ENCODE results near the gene ARL8B. TPM values are rescaled to one million over a fixed set of nuclear protein-coding genes. Genes with fewer than 3 reads are reported as not detected.

ARL8B gene
- total RNA-seq, 1 experiment from 2014 or later, result 29.0 TPM

DNA sequence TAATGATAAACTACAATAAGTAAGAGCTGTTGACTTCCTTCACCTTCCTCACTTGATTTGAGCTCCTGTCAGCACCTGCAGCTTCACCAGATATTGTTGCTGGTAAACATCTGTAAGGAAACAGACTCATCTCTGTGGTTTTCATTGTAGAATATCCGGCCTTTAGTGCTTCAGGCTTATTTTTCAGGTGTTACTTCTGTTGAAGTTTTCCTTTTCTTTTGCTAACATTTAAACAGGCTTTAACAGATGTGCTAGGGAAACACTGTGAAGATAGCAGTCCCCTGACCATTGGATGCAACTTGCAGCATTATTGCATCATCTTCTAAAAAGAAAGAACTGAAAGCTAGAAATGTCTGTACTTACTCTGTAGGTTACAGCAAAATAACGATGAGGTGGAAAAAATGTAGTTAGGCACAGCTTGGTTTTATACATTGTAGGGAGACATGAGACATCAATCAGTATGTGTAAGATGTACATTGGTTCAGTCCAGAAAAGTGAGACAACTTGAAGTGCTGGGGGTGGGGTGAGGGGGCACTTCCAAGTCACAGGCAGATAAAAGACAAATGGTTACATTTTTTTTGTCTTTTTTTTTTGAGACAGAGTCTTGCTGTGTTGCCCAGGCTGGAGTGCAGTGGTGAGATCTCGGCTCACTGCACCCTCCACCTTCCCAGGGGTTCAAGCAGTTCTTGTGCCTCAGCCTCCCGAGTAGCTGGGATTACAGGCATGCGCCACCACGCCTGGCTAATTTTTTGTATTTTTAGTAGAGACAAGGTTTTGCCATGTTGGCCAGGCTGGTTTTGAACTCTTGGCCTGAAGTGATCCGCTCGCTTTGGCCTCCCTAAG is 75.6 kb downstream of the ARL8B start:
- Histone ChIP-seq H3K9ac (ENCODE audit: extremely low read depth, insufficient read length, low read length) (peak overlapping the region; percentile 26), H4K8ac (replicated peaks; ENCODE audit: insufficient read length, low read depth, low read length) (no peak overlapping the region), H3K27ac (ENCODE audit: insufficient read length, low read depth, low read length) (peak overlapping the region; percentile 94), H2AFZ (ENCODE audit: low read length) (no peak overlapping the region), H4K91ac (ENCODE audit: insufficient read length, low read depth, low read length) (no peak overlapping the region), H2BK20ac (ENCODE audit: low read depth, low read length, poor library complexity, severe bottlenecking) (peak overlapping the region; percentile 60), H3K9me3 (ENCODE audit: control insufficient read depth, low read depth, low read length) (no peaks in the 10 kb centered on the region), H3K23me2 (ENCODE audit: insufficient read length, low read depth, low read length, poor library complexity, severe bottlenecking) (no peaks in the 10 kb centered on the region), H3K27me3 (ENCODE audit: insufficient read depth, low read length) (no peaks in the 10 kb centered on the region), H2BK12ac (ENCODE audit: insufficient read length, low read depth, low read length) (no peak overlapping the region), H3K56ac (ENCODE audit: insufficient read length, low read depth, low read length) (no peak overlapping the region), H3T11ph (ENCODE audit: low read length) (no peak overlapping the region), H4K5ac (ENCODE audit: insufficient read length, low read depth, low read length) (no peak overlapping the region), H3K79me2 (ENCODE audit: insufficient read depth, low read length) (peaks cover 2% of the 10 kb centered on the region; the same call in 1 of the 2 replicates), H2BK5ac (ENCODE audit: insufficient read length, low read length) (no peak overlapping the region), H3K23ac (ENCODE audit: insufficient read length, low read depth, low read length) (no peak overlapping the region), H3K4me2 (ENCODE audit: insufficient read depth, insufficient read length, low read length) (no peak overlapping the region), H2BK120ac (ENCODE audit: low read depth, low read length, poor library complexity, severe bottlenecking) (no peak overlapping the region), H2AK5ac (ENCODE audit: insufficient read length, low read length) (no peak overlapping the region), H2BK15ac (ENCODE audit: low read depth, low read length) (no peak overlapping the region), H4K20me1 (ENCODE audit: control insufficient read depth, insufficient read depth, insufficient read length) (no peaks in the 10 kb centered on the region), H3K14ac (ENCODE audit: insufficient read depth, low read length) (no peak overlapping the region), H3K79me1 (ENCODE audit: insufficient read depth, low read depth, low read length, poor library complexity, severe bottlenecking) (peaks cover 4% of the 10 kb centered on the region), H3K18ac (ENCODE audit: insufficient read length, low read depth, low read length) (peak overlapping the region; percentile 11), H3K4me1 (ENCODE audit: insufficient read depth, low read length) (peaks cover 2% of the 10 kb centered on the region; the same call in 1 of the 2 replicates), H3K4ac (ENCODE audit: low read depth, low read length) (no peak overlapping the region; the same call in 1 of the 2 replicates)
- DNase-seq, result no peak
- Mint-ChIP-seq H3K4me3 (no peak overlapping the region), H3K27me3 (ENCODE audit: low read depth) (no peaks in the 10 kb centered on the region), H3K27ac (peak overlapping the region; percentile 90 to 97 (median 93); a peak in 6 of 7 replicates), H3K4me1 (peaks cover 19 to 23% of the 10 kb centered on the region in 2 experiments), H3K9me3 (no peaks in the 10 kb centered on the region), H3K36me3 (ENCODE audit: insufficient read depth in 1 of 3, low read depth in 3 of 3) (peaks cover 35 to 42% (median 36%) of the 10 kb centered on the region in 3 experiments)
- WGBS (ENCODE audit: extremely low coverage, insufficient read length, low lambda C conversion rate), result no CpG with 5 or more reads among the region's 8 CpGs
- TF ChIP-seq CTCF (conservative IDR thresholded peaks at IDR 0.05), result no peak
